HG03565 (cell line): ENCODE data around the gene AUTS2.

Experiments
- ATAC-seq: cut with Tn5 transposase; IDR thresholded peaks from one replicate; pipeline ENCODE4 v1.9.1; 2021; ENCODE audit warnings: mild to moderate bottlenecking, moderate library complexity; ENCODE audit not compliant: unreplicated experiment

AUTS2 gene

DNA sequence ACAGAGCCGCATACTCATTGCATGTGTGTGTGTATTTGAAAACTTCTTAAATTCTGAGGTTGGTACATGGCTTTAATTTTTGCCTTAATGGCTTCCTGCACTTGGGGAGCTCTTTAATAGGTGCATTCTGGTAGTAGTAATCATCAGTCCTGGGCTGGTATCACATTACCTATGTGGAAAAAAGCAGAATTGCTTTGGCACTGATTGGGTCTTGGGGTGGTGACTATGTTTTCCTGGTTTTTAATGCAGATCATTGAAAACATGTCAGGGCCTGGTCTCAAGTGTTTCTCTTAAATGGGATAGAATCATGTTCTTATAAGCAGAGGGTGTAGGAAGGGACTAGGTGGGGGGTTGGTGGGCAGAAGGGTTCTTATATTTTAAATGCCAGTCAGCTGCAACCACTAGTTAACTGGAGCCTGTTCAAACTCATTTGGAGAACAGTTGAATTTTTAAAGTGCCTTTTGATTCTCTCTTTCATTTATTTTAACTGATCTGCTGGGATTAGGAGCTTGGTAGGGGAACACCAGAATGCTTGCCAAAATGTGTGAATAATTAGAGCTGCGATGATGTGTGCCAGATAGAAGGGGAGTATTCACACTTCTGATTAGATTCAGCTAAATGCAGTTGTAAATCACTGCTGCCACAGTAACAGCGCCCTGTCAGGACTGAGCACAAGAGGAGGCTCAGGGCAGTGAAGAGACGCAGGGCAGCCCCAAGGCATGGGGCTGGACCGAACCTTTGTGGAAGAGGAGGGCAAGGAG is 900.1 kb downstream of the AUTS2 start:
- ATAC-seq: no peak

DNA sequence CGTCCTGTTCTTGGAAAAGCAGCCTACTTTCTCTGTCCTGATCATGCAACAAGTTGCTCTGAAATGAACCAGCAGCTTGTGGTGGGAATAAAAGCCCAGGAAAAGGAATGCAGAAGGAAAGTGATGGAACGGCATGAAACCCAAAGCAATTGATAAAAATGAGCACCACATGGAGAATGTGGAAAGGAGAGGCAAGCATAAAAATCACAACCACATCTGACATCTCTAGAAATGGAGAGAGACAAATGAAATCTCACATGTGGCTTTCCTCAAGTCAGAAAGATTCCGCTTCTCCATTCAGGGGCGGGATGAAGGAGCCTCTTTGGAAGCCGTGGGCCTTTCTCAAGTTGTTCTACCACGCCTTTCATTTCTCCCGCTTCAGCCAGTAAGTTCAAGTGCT is 902.0 kb downstream of the AUTS2 start:
- no peak for ATAC-seq

- ATAC-seq: no peak
These were observed 904.0 kb downstream of the AUTS2 start for GRCh38 chr7:70502117-70502863.

DNA sequence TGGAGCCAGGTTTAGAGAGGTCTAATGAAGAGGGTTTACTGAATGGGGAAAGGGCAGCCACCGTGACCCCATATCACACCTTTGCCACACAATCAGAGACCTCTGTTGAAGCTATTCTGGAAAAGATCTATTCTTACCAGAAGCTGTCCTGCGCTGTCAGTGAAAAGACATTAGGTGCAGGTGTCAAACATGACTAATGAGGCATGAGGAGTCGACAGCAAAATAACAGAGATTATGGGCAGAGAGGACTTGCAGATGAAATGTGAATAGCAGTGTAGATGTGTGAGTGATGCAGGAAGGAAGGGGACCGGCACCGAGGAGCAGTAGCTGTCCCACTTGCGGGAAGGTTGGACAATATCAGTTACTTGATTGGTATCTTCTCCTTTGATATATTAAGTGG is 906.0 kb downstream of the AUTS2 start:
- ATAC-seq: no peak

GRCh38 chr7:70505468-70505867 is 907.2 kb downstream of the AUTS2 start:
- no peak for ATAC-seq

- no peak for ATAC-seq
These were observed 907.6 kb downstream of the AUTS2 start for GRCh38 chr7:70505886-70506285.

- no peak for ATAC-seq
These were observed 908.2 kb downstream of the AUTS2 start for GRCh38 chr7:70506434-70506833.

GRCh38 chr7:70512144-70512543 is 913.9 kb downstream of the AUTS2 start:
- ATAC-seq: no peak

GRCh38 chr7:70512761-70513160 is 914.5 kb downstream of the AUTS2 start:
- ATAC-seq: no peak

DNA sequence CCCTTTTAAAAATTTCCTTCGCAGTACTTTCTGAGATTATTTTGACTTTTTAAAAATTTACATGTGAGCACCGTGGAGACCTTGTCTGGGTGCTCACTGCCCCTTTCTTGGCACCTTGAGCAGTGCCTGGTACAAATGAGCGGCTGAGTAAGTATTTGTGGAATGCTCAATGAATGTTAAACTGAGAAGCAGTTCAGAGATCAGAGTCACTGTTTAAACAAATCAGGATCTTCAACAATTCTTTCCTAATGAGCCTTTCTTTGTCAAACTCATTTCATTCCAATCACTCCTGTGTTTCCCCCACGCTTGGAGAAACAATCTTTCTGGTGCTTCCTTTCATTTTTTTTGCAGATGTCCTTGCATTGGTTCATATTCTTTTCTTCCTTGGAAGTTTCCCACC is 922.3 kb downstream of the AUTS2 start:
- no peak for ATAC-seq

DNA sequence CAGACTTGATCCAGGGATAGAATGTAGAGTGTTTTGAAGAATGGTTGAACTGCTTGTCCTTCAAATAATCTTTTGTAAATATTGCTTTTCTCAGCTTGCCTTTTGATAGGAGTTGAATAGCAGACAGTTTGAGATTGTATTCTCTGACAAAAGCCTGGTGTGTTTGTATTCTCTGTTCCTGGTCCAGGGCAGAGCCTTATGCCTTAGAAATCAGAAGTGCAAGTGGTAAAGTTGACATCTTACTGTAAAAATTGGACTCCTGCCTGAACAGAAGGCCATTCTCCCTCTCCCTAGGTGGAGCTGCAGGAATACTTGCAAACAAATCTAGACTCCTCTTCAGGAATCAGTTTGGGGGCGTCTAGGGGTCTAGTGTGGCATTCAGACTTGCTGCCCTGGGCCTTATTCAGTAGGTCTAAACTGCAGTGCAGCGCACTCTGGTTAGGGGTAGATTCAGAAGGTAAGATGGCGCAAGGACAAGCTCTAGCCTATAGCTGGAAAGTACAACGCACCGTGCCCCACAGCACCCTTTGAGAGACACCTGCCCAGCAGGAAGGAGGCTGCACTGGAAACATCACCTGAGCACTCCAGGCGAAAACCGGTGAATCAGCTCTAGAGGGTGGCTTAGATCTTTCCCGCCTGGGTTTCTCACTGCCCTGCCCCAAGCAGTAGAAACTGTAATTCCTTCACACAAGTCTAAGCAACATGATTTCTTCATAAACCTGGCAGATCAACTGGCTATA is 925.1 kb downstream of the AUTS2 start:
- no peak for ATAC-seq

DNA sequence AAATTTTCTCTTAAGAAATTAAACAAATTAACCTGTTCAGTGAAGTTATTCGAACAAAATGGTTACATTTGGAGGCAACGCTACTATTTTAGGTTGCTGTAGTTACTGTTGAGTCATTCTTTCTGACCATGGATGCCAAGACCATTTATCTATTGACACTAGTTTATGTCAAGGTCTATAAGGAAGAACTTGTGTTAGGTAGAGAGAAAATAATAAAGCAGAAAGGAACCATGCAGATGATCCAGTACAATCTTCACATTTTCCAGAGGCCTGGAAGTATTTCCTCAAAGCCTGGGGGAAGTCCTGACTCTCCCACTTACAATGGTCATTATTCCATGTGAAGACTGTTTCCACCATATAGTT is 925.7 kb downstream of the AUTS2 start:
- no peak for ATAC-seq

- ATAC-seq: no peak
These were observed 927.7 kb downstream of the AUTS2 start for GRCh38 chr7:70525991-70526390.

GRCh38 chr7:70527520-70528115 is 929.3 kb downstream of the AUTS2 start:
- no peak for ATAC-seq

DNA sequence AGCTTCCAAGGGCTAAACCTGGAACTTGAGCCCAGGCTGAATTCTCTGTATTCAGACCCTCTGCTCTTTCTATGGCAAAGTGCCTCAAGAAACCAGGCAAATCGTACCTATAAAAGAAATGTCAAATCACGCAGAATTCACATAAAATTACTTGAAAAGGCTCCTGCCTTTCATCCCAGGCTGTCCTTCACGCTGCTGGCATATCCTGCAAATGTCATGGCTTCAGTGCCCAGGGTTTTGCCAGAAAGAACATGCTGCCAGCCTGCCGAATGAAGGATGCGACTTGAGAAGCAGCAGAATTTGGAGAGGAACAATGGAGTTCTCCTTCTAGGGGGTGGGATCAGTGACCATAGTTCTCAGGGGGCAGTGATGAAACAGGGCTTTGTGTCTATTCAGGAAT is 931.2 kb downstream of the AUTS2 start:
- no peak for ATAC-seq

GRCh38 chr7:70529914-70530585 is 931.8 kb downstream of the AUTS2 start:
- no peak for ATAC-seq

DNA sequence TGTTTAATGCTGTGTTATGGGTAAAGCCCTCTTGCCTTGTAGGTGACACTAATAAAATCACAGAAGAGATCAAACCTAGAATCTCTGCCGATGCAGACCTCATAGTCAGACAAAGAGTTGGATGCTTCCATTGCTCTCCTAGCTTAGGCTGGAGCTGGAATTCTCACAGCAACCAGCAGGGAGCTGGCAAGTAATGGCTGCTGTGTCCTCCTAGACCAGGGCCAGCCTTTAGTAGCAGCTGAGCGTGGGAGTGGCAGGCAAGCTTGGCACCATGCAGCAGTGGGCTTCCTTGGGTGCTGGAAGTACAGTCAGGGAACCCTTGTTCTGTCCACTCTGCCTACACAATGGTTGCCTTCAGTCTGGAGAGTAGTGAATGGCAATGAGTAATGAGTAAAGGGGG is 935.3 kb downstream of the AUTS2 start:
- no peak for ATAC-seq

DNA sequence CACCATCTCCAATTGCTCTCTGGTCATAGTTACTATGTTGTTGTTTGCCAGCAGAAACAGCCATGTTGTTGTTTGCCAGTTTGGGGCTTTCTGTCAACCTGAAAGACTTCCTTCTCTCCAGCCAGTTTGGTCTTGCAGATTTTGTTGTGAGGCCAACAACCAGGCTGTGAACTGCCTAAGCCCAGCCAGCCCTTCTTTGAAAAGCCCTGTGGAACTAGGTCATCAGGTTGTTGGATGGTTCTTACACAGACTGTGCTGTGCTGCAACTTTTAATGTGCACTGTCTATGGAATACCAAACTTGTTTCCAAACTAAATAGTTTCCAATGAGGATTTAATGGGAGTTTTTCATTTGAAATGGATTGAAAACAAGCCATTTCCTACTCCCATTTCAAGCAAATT is 940.9 kb downstream of the AUTS2 start:
- ATAC-seq: no peak

GRCh38 chr7:70539617-70540016 is 941.3 kb downstream of the AUTS2 start:
- no peak for ATAC-seq

DNA sequence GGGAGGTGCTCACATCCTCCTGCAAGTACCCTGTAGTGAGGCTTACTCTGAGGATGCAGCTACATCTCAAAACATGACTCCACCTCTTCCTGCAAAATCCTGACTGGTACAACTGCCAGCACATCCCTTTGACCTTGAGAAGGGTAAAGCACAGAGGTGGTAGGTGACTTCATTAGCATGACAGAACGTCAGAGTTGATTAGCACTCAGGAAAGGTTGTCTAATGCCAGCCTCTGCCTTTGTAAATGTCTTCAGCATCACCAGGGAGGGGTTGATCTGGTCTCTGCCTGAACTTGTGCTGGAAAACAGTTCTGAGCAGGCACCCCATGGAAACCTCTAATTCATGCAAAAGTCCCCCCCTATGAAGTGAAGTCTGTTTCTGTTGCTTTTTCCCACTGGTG is 942.4 kb downstream of the AUTS2 start:
- no peak for ATAC-seq
